H1 (cell line): ENCODE data around the gene VRK2.

Experiments used
- ATF2 ChIP-seq: IDR thresholded peaks from 2 replicates; pipeline ENCODE4 v1.6.1; 2012; ENCODE audit warnings: low read length, inconsistent platforms
- BACH1 ChIP-seq: IDR thresholded peaks from 2 replicates; pipeline ENCODE4 v1.6.1; 2012; ENCODE audit warnings: low read length, improper control_type of control experiment
- CBX5 ChIP-seq: fragments of 300-800, 300-1000 bp; sonication (generic); IDR thresholded peaks from 2 replicates; pipeline ENCODE4 v1.7.1; 2016; ENCODE audit warnings: antibody characterized with exemption, low read length, low read depth
- CHD2 ChIP-seq: IDR thresholded peaks from 2 replicates; pipeline ENCODE4 v1.6.1; 2012; ENCODE audit warnings: low read length, improper control_type of control experiment
- CTCF ChIP-seq, 3 experiments: IDR thresholded peaks; 1 replicate in 2 of 3; 2 replicates in 1 of 3; pipeline versions ENCODE4 v1.5.1 to v1.6.1; 2011; ENCODE audit warnings: low read length in 3 of 3, mild to moderate bottlenecking in 3 of 3, inconsistent platforms in 2 of 3, low read depth in 1 of 3, moderate library complexity in 1 of 3; ENCODE audit not compliant: insufficient read depth in 1 of 3; ENCODE audit errors: control extremely low read depth in 1 of 3
- EZH2 ChIP-seq: fragments of 200-600 bp; sonication (generic); IDR thresholded peaks from 2 replicates; pipeline ENCODE4 v1.7.1; 2012; ENCODE audit warnings: low read depth, mild to moderate bottlenecking, moderate library complexity, low read length, inconsistent platforms; ENCODE audit not compliant: severe bottlenecking
- POLR2A ChIP-seq, 2 experiments: IDR thresholded peaks; 1 replicate in 1 of 2; 2 replicates in 1 of 2; pipeline ENCODE4 v1.6.1; 2011; ENCODE audit warnings: low read depth in 2 of 2, low read length in 2 of 2, mild to moderate bottlenecking in 2 of 2; ENCODE audit errors: control extremely low read depth in 1 of 2
- RFX5 ChIP-seq: IDR thresholded peaks from 2 replicates; pipeline ENCODE4 v1.6.1; 2011; ENCODE audit warnings: low read depth, low read length, improper control_type of control experiment, borderline replicate concordance
- SIX5 ChIP-seq: IDR thresholded peaks from 2 replicates; pipeline ENCODE4 v1.6.1; 2011; ENCODE audit warnings: mild to moderate bottlenecking, low read depth, low read length

GRCh38 chr2:58122540-58122939 lies 75.9 kb downstream of the VRK2 start:
- TF ChIP-seq CBX5 (no peak), RFX5 (no peak), EZH2 (no peak), CTCF (IDR thresholded peaks at IDR 0.05; ENCODE audit: control extremely low read depth in 1 of 3, insufficient read depth in 1 of 3, low read depth in 1 of 3, low read length in 3 of 3) (no peak), CHD2 (no peak), POLR2A (IDR thresholded peaks at IDR 0.05; ENCODE audit: control extremely low read depth in 1 of 2, low read depth in 2 of 2, low read length in 2 of 2) (no peak), SIX5 (no peak), BACH1 (no peak), ATF2 (no peak)
